Cardiac muscle cell (in vitro differentiated cells and primary cell): ENCODE measurements around the gene CD63. TPM values are rescaled to one million over a fixed set of nuclear protein-coding genes. Genes with fewer than 3 reads are reported as not detected.

ENCODE experiments used
- DNase-seq, 2 donors: peaks; one replicate each; pipeline versions ENCODE4 v3.0.0 to v3.0.0-alpha.2; 2010 to 2017; ENCODE audit warnings: low read depth in 1 of 2, low spot score in 1 of 2
- H3K27ac ChIP-seq: fragments of 200-600 bp; sonication (generic); 2 replicates; pipeline ENCODE4 v1.5.1; 2016
- H3K27me3 ChIP-seq: fragments of 200-600 bp; sonication (generic); 2 replicates; pipeline ENCODE4 v1.6.0; 2016; ENCODE audit warnings: control low read depth
- H3K36me3 ChIP-seq: fragments of 200-600 bp; sonication (generic); 2 replicates; pipeline ENCODE4 v1.5.1; 2016; ENCODE audit warnings: control low read depth
- H3K4me1 ChIP-seq: fragments of 200-600 bp; sonication (generic); 2 replicates; pipeline ENCODE4 v1.8.1; 2017; ENCODE audit warnings: low read depth, mild to moderate bottlenecking, mixed run types
- H3K4me3 ChIP-seq: fragments of 200-600 bp; sonication (generic); 2 replicates; pipeline ENCODE4 v1.5.1; 2016; ENCODE audit warnings: mild to moderate bottlenecking
- H3K9me3 ChIP-seq: fragments of 200-600 bp; sonication (generic); 2 replicates; pipeline ENCODE4 v1.5.1; 2017; ENCODE audit warnings: low read depth, mild to moderate bottlenecking, control low read depth
- polyA plus RNA-seq: library from polyadenylated mRNA; unstranded; fragments of >200 nt; fragmentation: Nextera tagmentation; extraction: Ambion mirVana; gene quantifications from 2 replicates; pipeline ENCODE4 v1.2.1, GENCODE V29; 2016
- total RNA-seq: library from RNA; depleted of rRNA; stranded (reverse); fragments of >200 nt; gene quantifications from 2 replicates; pipeline ENCODE4 v1.2.3, GENCODE V29; 2016
- TF ChIP-seq, protein P1 (sequence below): IDR thresholded peaks from 2 replicates; pipeline ENCODE4 v1.5.1; 2012; ENCODE audit warnings: low read depth, mild to moderate bottlenecking, low read length

CD63 gene
- total and polyA plus RNA-seq, 2 experiments from 2014 or later: 268 to 1,103 TPM

DNA sequence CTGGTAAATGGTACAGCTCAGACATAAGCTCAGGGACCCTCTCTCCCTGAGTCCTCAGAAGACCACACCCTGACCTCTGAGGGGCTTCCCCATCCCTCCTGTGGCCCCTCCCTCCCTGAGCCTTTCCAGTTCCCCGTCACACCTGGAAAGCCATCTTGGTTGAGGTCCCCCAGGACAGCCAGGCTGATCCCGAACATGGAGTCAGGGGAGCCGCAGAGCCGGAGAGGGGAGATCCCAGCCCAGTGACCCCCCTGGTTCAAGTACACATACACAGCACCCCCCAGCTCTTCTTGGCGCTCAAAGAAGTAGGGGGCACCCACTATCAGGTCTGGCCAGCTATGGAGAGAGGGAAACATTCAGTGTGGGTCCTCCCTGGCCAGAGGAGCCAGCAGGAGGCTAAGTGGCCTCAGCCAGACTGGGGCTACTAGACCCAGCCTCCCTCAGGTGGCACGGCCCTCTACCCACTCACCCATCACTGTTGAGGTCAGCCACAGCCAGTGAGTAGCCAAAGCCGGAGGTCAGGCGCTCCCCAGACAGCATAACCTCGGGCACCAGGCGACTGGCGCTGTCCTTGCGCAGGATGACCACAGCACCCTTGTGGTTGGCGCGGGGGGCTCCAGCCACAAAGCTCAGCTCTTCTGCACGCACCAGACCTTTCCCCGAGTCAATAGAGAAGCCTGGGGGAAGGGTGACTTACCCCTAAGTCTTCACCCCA lies 30.4 kb downstream of the CD63 start:
- H3K27ac ChIP-seq: no peak overlapping the region
- no peaks in the 10 kb centered on the region for H3K9me3 ChIP-seq
- H3K27me3 ChIP-seq: no peaks in the 10 kb centered on the region
- TF ChIP-seq, protein P1, sequence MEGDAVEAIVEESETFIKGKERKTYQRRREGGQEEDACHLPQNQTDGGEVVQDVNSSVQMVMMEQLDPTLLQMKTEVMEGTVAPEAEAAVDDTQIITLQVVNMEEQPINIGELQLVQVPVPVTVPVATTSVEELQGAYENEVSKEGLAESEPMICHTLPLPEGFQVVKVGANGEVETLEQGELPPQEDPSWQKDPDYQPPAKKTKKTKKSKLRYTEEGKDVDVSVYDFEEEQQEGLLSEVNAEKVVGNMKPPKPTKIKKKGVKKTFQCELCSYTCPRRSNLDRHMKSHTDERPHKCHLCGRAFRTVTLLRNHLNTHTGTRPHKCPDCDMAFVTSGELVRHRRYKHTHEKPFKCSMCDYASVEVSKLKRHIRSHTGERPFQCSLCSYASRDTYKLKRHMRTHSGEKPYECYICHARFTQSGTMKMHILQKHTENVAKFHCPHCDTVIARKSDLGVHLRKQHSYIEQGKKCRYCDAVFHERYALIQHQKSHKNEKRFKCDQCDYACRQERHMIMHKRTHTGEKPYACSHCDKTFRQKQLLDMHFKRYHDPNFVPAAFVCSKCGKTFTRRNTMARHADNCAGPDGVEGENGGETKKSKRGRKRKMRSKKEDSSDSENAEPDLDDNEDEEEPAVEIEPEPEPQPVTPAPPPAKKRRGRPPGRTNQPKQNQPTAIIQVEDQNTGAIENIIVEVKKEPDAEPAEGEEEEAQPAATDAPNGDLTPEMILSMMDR: no peak
- H3K4me3 ChIP-seq: no peak overlapping the region
- peaks cover 20% of the 10 kb centered on the region for H3K36me3 ChIP-seq
- DNase-seq: no peak
- no peaks in the 10 kb centered on the region for H3K4me1 ChIP-seq

GRCh38 chr12:55697686-55698085 lies 31.1 kb downstream of the CD63 start:
- H3K4me3 ChIP-seq: no peak overlapping the region
- no peak overlapping the region for H3K27ac ChIP-seq
- no peaks in the 10 kb centered on the region for H3K4me1 ChIP-seq
- no peak for DNase-seq
- no peaks in the 10 kb centered on the region for H3K27me3 ChIP-seq
- peaks cover 23% of the 10 kb centered on the region for H3K36me3 ChIP-seq
- TF ChIP-seq, protein P1: no peak
- no peaks in the 10 kb centered on the region for H3K9me3 ChIP-seq

DNA sequence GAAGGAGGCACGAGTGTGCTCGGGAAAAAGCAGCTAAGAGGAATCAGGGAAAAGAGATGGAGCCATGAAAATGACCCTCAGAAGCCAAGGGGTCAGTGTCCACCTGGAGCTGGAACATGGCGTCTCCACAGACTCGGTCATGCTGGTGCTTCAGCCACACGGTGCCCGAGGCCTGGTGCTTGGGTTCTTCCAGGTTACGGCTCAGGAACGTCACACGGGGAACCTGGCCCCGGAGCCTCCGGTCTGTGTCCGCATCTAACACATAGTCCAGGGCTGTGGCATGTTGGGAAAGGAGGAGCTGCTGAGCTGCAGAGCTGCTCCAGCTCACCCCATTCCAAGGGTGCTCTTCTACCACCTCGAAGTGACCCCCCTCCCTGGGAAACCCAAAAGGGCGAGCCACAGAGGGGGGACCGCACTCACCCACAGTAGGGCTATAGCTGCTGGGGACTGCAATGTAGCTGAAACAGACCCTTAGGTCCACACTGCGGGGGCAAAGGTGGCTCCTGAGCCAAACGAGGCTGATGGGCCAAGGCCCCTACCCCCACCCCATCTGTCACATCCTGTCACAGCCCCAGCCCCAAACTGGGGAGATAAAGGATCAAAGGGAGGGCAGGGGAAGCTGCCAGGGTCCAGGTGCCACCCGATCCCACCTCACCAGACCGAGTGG lies 31.9 kb downstream of the CD63 start:
- peaks cover 25% of the 10 kb centered on the region for H3K36me3 ChIP-seq
- no peak for DNase-seq
- TF ChIP-seq, protein P1: no peak
- H3K27me3 ChIP-seq: no peaks in the 10 kb centered on the region
- no peak overlapping the region for H3K4me3 ChIP-seq
- H3K9me3 ChIP-seq: no peaks in the 10 kb centered on the region
- H3K4me1 ChIP-seq: no peaks in the 10 kb centered on the region
- no peak overlapping the region for H3K27ac ChIP-seq

DNA sequence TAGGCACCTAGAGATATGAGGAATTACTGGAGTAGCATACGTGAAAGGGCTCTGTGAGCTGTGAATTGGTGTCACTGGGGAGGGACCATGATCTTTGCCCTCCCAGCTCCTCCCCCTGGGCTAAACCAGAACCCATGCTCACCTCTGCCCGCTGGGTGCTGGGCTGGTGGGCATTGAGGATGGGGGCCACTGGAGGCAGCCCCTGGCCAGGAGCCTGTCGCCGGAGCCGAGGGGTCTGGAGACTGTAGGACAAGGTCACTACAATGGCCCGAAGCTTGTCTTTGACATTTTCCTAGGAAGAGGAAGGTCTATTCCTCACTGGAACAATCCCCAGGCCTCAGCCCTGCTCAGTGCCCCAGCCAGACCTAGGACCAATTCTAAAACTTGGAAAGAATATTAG lies 32.7 kb downstream of the CD63 start:
- Histone ChIP-seq H3K9me3 (no peaks in the 10 kb centered on the region), H3K4me3 (no peak overlapping the region), H3K27ac (no peak overlapping the region), H3K4me1 (no peaks in the 10 kb centered on the region), H3K36me3 (peaks cover 27% of the 10 kb centered on the region), H3K27me3 (no peaks in the 10 kb centered on the region)
- DNase-seq: no peak
- TF ChIP-seq, protein P1: no peak

- Histone ChIP-seq H3K9me3 (no peaks in the 10 kb centered on the region), H3K27ac (no peak overlapping the region), H3K27me3 (no peaks in the 10 kb centered on the region), H3K4me1 (no peaks in the 10 kb centered on the region), H3K4me3 (no peak overlapping the region), H3K36me3 (peaks cover 27% of the 10 kb centered on the region)
- no peak for DNase-seq
- TF ChIP-seq, protein P1: no peak
These were observed 33.5 kb downstream of the CD63 start for GRCh38 chr12:55695349-55695748.
